HepG2 (cell line): ENCODE results near the gene ANXA9. TPM values are rescaled to one million over a fixed set of nuclear protein-coding genes. Genes with fewer than 3 reads are reported as not detected.

ENCODE experiments used
- ATRX ChIP-seq: sonication (generic); formaldehyde crosslinking; IDR thresholded peaks from 2 replicates; pipeline ENCODE4 v1.4.0; 2020; ENCODE audit warnings: missing genetic modification reagents, borderline replicate concordance
- CCDC6 ChIP-seq: sonication (generic); formaldehyde crosslinking; IDR thresholded peaks from 2 replicates; pipeline ENCODE4 v1.8.1; 2022; ENCODE audit warnings: mild to moderate bottlenecking, missing genetic modification reagents, moderate library complexity
- GLMP ChIP-seq: sonication (generic); formaldehyde crosslinking; IDR thresholded peaks from 2 replicates; pipeline ENCODE4 v1.9.0; 2021; ENCODE audit warnings: missing genetic modification reagents, mild to moderate bottlenecking, borderline replicate concordance
- HMGXB4 ChIP-seq, 2 experiments: sonication (generic) in 1 of 2; formaldehyde crosslinking in 1 of 2; IDR thresholded peaks; 2 replicates each; pipeline versions ENCODE4 v1.4.0 to v1.6.1; 2018 to 2020; ENCODE audit warnings: missing genetic modification reagents in 2 of 2, borderline replicate concordance in 1 of 2, low read depth in 1 of 2, mild to moderate bottlenecking in 1 of 2, missing biosample characterization in 1 of 2
- PTBP1 ChIP-seq: fragments of 200-400 bp; formaldehyde crosslinking; IDR thresholded peaks from 2 replicates; pipeline ENCODE4 v1.6.1; 2018; ENCODE audit warnings: low read length, low read depth; ENCODE audit not compliant: poor library complexity, severe bottlenecking
- SMAD3 ChIP-seq: sonication (generic); formaldehyde crosslinking; IDR thresholded peaks from 2 replicates; pipeline ENCODE4 v1.4.0; 2020; ENCODE audit warnings: missing genetic modification reagents
- SNRNP70 ChIP-seq: fragments of 200-400 bp; formaldehyde crosslinking; IDR thresholded peaks from 2 replicates; pipeline ENCODE4 v1.6.1; 2017; ENCODE audit warnings: mild to moderate bottlenecking, low read depth, low read length, moderate library complexity
- THAP9 ChIP-seq: sonication (generic); formaldehyde crosslinking; IDR thresholded peaks from 2 replicates; pipeline ENCODE4; 2020; ENCODE audit warnings: missing genetic modification reagents, mild to moderate bottlenecking, borderline replicate concordance
- TOPORS ChIP-seq: sonication (generic); formaldehyde crosslinking; IDR thresholded peaks from 2 replicates; pipeline ENCODE4 v1.8.0; 2023; ENCODE audit warnings: mild to moderate bottlenecking, missing genetic modification reagents
- ZFAT ChIP-seq: sonication (generic); formaldehyde crosslinking; conservative IDR thresholded peaks from 2 replicates; pipeline ENCODE4 v1.8.1; 2023; ENCODE audit warnings: missing genetic modification reagents, inconsistent platforms
- ZNF136 ChIP-seq: sonication (generic); formaldehyde crosslinking; IDR thresholded peaks from 2 replicates; pipeline ENCODE4 v1.8.1; 2022; ENCODE audit warnings: low read depth, mild to moderate bottlenecking, moderate library complexity, missing genetic modification reagents
- ZNF18 ChIP-seq: sonication (generic); formaldehyde crosslinking; IDR thresholded peaks from 2 replicates; pipeline ENCODE4 v1.8.0; 2022; ENCODE audit warnings: mild to moderate bottlenecking, missing genetic modification reagents; ENCODE audit not compliant: insufficient replicate concordance
- ZNF513 ChIP-seq: sonication (generic); formaldehyde crosslinking; conservative IDR thresholded peaks from 2 replicates; pipeline ENCODE4 v1.5.0; 2020; ENCODE audit warnings: missing genetic modification reagents
- ZNF704 ChIP-seq: sonication (generic); formaldehyde crosslinking; IDR thresholded peaks from 2 replicates; pipeline ENCODE4 v1.8.1; 2023; ENCODE audit warnings: mild to moderate bottlenecking, inconsistent platforms, moderate library complexity, missing genetic modification reagents, borderline replicate concordance
- ZNF709 ChIP-seq: sonication (generic); formaldehyde crosslinking; IDR thresholded peaks from 2 replicates; pipeline ENCODE4 v1.5.0; 2020; ENCODE audit warnings: mild to moderate bottlenecking, missing genetic modification reagents
- ZNF768 ChIP-seq: sonication (generic); formaldehyde crosslinking; IDR thresholded peaks from 2 replicates; pipeline ENCODE4 v1.4.0; 2020; ENCODE audit warnings: missing genetic modification reagents
- polyA plus RNA-seq, 8 experiments: library from polyadenylated mRNA; depleted of rRNA in 3 of 8; stranded (reverse) in 7 of 8; unstranded in 1 of 8; fragments of >200 nt; fragmentation: Illumina TruSeq in 4 of 8; extraction: Trizol in 4 of 8; gene quantifications; 2 replicates each; pipeline versions ENCODE4 v1.2.1 to v1.2.3, GENCODE V29; 2011 to 2016; ENCODE audit warnings: low read depth in 4 of 8, missing spikeins in 1 of 8, mixed read lengths in 1 of 8; ENCODE audit not compliant: insufficient read depth in 1 of 8
- total RNA-seq, 5 experiments: library from RNA; depleted of rRNA; stranded (reverse); fragments of >200 nt; fragmentation: Illumina TruSeq; extraction: Trizol; gene quantifications; 2 replicates each; pipeline ENCODE4 v1.2.3, GENCODE V29; 2016; ENCODE audit warnings: low read depth in 1 of 5

ANXA9 gene
- total and polyA plus RNA-seq, 2 of the 13 experiments (the other 11 are each of a cell fraction or from before 2014, with no cell fraction given): 13.3 to 23.9 TPM

- no peak for TF ChIP-seq GLMP (CRISPR knock-in tag)
- TF ChIP-seq ZNF768 (CRISPR knock-in tag): no peak
- TF ChIP-seq SMAD3 (CRISPR knock-in tag): no peak
- no peak for TF ChIP-seq ATRX (CRISPR knock-in tag)
- 0 out of 2 replicates have a peak, but pooled peaks have one; percentile 19 for TF ChIP-seq ZNF709 (CRISPR knock-in tag)
- no peak for TF ChIP-seq ZFAT
- 0 out of 2 replicates have a peak, but pooled peaks have one; percentile 6 for TF ChIP-seq THAP9
- TF ChIP-seq TOPORS (CRISPR knock-in tag): no peak
- TF ChIP-seq CCDC6: peak; percentile 79; the same call in 1 of the 2 replicates
- TF ChIP-seq HMGXB4 (CRISPR knock-in tag; IDR thresholded peaks at IDR 0.05; ENCODE audit: borderline replicate concordance in 1 of 2, low read depth in 1 of 2): no peak; a peak in 2 of 4 replicates
- no peak for TF ChIP-seq SNRNP70
- no peak for TF ChIP-seq ZNF513 (CRISPR knock-in tag)
- TF ChIP-seq ZNF18 (CRISPR knock-in tag): peak; percentile 84
- no peak for TF ChIP-seq PTBP1
- TF ChIP-seq ZNF704 (CRISPR knock-in tag): no peak
- no peak for TF ChIP-seq ZNF136
These were observed 10.3 kb upstream of the ANXA9 start (continued) for GRCh38 chr1:150971583-150972416.
